ENCODE results near the gene TMEM245.

GRCh38 chr9:109121232-109121796, 1.6 kb upstream of the TMEM245 start:
- TF ChIP-seq CTCF (conservative IDR thresholded peaks at IDR 0.05; ENCODE audit: low read length) (no peak), EZH2phosphoT487 (IDR thresholded peaks at IDR 0.05; ENCODE audit: borderline replicate concordance, low read depth, low read length) (no peak)

Data from OCI-LY7 (cell line).